Ishikawa (cell line): ENCODE results near the gene STIM1.

Experiments used
- CEBPB ChIP-seq: IDR thresholded peaks from 2 replicates; pipeline ENCODE4 v1.6.1; 2012
- CREB1 ChIP-seq: IDR thresholded peaks from 2 replicates; pipeline ENCODE4 v1.6.1; 2012; ENCODE audit warnings: low read depth
- EP300 ChIP-seq: IDR thresholded peaks from 2 replicates; pipeline ENCODE4 v1.6.1; 2012; ENCODE audit warnings: borderline replicate concordance
- FOXM1 ChIP-seq: IDR thresholded peaks from 2 replicates; pipeline ENCODE4 v1.6.1; 2012; ENCODE audit warnings: low read depth, borderline replicate concordance
- NFIC ChIP-seq: IDR thresholded peaks from 2 replicates; pipeline ENCODE4 v1.6.1; 2012
- RAD21 ChIP-seq: IDR thresholded peaks from 2 replicates; pipeline ENCODE4 v1.6.1; 2012; ENCODE audit warnings: low read depth
- TAF1 ChIP-seq: IDR thresholded peaks from 2 replicates; pipeline ENCODE4 v1.6.1; 2012; ENCODE audit warnings: low read depth, mild to moderate bottlenecking
- TCF12 ChIP-seq: IDR thresholded peaks from 2 replicates; pipeline ENCODE4 v1.6.1; 2012; ENCODE audit warnings: low read depth
- TEAD4 ChIP-seq: IDR thresholded peaks from 2 replicates; pipeline ENCODE4 v1.6.1; 2012
- YY1 ChIP-seq: IDR thresholded peaks from 2 replicates; pipeline ENCODE4 v1.6.1; 2012; ENCODE audit warnings: low read depth
- ZBTB7A ChIP-seq: IDR thresholded peaks from 2 replicates; pipeline ENCODE4 v1.6.1; 2012; ENCODE audit warnings: low read depth
- TF ChIP-seq, protein P1 (sequence below): IDR thresholded peaks from 2 replicates; pipeline ENCODE4 v1.6.1; 2012; ENCODE audit warnings: low read depth, mild to moderate bottlenecking
- TF ChIP-seq, protein P2 (sequence below): IDR thresholded peaks from 2 replicates; pipeline ENCODE4 v1.6.1; 2012
- TF ChIP-seq, protein P3 (sequence below): IDR thresholded peaks from 2 replicates; pipeline ENCODE4 v1.6.1; 2012

Gene STIM1

DNA sequence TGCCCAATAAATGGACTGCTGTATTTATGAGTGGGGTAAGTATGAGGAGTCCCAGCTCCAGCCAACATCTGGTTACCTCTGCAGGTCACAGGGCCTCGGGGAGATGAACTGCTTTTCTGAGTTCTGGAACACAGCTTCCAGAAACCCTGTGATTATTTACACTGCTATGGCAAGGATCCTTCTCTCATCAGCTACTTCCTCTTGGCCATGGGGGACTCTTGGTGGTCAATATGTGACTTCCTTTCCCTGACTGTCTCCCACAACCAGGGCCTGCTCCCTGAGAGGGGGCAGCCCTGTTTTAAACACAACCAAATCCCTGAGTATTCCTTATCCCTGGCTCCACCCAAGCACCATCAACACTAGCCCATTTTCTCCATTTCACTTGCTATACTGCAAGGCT lies 24.7 kb upstream of the STIM1 start:
- TF ChIP-seq ZBTB7A (no peak), CREB1 (no peak), RAD21 (no peak)
- TF ChIP-seq, protein P1, sequence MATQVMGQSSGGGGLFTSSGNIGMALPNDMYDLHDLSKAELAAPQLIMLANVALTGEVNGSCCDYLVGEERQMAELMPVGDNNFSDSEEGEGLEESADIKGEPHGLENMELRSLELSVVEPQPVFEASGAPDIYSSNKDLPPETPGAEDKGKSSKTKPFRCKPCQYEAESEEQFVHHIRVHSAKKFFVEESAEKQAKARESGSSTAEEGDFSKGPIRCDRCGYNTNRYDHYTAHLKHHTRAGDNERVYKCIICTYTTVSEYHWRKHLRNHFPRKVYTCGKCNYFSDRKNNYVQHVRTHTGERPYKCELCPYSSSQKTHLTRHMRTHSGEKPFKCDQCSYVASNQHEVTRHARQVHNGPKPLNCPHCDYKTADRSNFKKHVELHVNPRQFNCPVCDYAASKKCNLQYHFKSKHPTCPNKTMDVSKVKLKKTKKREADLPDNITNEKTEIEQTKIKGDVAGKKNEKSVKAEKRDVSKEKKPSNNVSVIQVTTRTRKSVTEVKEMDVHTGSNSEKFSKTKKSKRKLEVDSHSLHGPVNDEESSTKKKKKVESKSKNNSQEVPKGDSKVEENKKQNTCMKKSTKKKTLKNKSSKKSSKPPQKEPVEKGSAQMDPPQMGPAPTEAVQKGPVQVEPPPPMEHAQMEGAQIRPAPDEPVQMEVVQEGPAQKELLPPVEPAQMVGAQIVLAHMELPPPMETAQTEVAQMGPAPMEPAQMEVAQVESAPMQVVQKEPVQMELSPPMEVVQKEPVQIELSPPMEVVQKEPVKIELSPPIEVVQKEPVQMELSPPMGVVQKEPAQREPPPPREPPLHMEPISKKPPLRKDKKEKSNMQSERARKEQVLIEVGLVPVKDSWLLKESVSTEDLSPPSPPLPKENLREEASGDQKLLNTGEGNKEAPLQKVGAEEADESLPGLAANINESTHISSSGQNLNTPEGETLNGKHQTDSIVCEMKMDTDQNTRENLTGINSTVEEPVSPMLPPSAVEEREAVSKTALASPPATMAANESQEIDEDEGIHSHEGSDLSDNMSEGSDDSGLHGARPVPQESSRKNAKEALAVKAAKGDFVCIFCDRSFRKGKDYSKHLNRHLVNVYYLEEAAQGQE: no peak

DNA sequence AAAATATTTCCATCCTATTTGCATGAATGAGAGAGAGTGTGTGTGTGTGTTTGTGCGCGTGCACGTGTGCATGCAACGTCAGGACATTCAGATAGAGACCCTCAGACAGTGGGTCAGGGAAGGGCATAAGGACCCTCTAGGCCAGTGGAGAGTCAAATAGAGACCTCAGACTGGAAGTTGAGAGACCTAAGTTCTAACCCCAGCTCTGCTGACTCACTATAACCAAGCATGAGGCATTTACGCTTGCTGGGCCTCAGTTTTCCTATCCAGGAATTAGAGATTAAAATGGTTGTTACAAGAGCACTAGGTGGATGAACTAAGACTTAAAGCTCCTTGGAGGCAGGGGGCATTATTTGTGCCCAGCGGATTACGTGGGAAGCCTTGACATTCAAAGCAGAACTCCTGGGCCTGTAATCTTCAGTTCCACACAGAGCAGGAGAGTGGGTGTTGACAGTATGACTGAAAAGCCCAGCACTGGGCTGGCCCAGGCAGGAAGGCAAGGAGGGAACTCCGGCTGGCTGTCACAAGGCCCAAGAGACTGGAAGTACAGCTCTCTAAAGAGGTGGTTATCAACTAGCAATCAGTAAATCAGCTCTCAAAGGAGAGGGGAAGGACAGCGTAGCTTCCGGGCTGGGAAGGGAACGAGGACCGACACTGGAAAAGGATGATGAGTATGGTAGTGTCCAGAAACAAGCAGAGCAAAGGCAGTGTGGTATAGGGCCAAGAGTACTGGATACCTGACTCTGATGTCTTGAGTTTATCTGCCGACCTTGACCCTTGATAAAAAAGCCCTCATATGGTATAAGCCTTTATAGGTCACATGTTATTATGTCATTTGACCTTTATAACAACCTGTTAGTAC lies 23.9 kb upstream of the STIM1 start:
- no peak for TF ChIP-seq TCF12
- TF ChIP-seq, protein P2, sequence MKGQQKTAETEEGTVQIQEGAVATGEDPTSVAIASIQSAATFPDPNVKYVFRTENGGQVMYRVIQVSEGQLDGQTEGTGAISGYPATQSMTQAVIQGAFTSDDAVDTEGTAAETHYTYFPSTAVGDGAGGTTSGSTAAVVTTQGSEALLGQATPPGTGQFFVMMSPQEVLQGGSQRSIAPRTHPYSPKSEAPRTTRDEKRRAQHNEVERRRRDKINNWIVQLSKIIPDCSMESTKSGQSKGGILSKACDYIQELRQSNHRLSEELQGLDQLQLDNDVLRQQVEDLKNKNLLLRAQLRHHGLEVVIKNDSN: no peak

DNA sequence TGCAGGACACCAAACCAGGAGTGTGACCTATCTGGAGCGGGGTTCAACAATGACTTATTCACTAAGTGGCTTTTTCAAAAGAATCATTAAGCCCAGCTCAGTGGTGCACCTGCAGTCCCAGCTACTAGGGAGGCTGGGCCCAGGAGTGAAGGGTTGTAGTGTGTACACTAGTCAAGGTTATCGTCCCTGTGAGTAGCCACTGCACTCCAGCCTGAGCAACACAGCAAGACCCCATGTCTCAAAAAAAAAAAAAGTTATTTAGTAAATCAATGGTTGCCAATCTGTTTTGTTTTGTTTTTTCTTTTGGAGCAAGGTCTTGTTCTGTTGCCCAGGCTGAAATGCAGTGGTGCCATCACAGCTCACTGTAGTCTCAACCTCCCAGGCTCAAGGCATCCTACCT lies 22.6 kb upstream of the STIM1 start:
- no peak for TF ChIP-seq TCF12
- TF ChIP-seq YY1: no peak
- TF ChIP-seq EP300: no peak
- no peak for TF ChIP-seq CEBPB
- no peak for TF ChIP-seq TEAD4
- TF ChIP-seq, protein P2: no peak
- TF ChIP-seq TAF1: no peak
- no peak for TF ChIP-seq RAD21
- TF ChIP-seq, protein P1: no peak
- TF ChIP-seq ZBTB7A: no peak
- TF ChIP-seq NFIC: no peak
- TF ChIP-seq CREB1: no peak
- TF ChIP-seq FOXM1: no peak

DNA sequence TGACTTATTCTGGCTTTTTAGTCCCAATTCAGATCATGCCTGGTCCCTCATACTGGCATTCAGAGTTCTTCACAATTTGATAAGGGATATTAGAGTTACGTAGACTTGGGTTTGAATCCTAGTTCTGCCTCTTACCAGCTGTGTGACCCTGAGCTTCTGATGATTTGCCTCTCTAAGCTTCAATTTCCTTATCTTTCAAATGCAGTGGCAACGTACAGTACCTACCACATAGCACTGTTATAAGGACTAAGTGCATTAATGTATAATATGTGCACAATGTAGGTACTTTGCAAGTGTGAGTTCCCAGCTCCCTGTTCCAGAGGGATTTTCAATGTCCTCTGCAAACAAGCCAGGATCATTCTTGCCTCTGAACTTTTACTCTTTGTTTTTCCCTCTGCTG lies 22.0 kb upstream of the STIM1 start:
- no peak for TF ChIP-seq CREB1
- TF ChIP-seq, protein P1: no peak
- TF ChIP-seq, protein P2: no peak
- TF ChIP-seq ZBTB7A: no peak
- TF ChIP-seq TAF1: no peak
- no peak for TF ChIP-seq CEBPB
- TF ChIP-seq EP300: no peak
- TF ChIP-seq TEAD4: no peak
- no peak for TF ChIP-seq YY1

DNA sequence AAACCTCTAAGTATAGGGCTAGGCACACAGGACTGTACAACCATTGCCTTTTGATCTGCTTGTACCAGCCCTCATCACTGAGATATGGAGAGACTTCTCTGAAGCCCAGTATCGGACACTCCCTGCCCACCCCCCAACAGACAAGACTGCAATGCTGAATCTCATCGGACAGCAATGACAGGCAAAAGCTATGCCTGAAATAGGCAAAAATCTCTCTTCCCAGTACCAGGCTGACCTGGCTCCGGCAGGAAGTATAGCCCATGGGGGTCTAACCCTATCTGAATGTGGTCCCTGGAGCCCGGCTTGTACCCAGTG lies 21.2 kb upstream of the STIM1 start:
- no peak for TF ChIP-seq TAF1
- TF ChIP-seq NFIC: no peak
- TF ChIP-seq ZBTB7A: no peak
- no peak for TF ChIP-seq TCF12
- TF ChIP-seq YY1: no peak
- no peak for TF ChIP-seq TEAD4
- TF ChIP-seq, protein P3, sequence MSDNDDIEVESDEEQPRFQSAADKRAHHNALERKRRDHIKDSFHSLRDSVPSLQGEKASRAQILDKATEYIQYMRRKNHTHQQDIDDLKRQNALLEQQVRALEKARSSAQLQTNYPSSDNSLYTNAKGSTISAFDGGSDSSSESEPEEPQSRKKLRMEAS: no peak
- no peak for TF ChIP-seq EP300
- no peak for TF ChIP-seq CEBPB
- TF ChIP-seq FOXM1: no peak
